HCT116 (cell line): ENCODE data around the gene G3BP2. TPM values are rescaled to one million over a fixed set of nuclear protein-coding genes. Genes with fewer than 3 reads are reported as not detected.

Experiments
- ATAC-seq: fragments of 200-7000 bp; cut with Tn5 transposase; 2 replicates; pipeline ENCODE4 v1.9.1; 2020; ENCODE audit warnings: mild to moderate bottlenecking, moderate library complexity
- BruUV-seq: library from RNA; stranded (reverse); fragments of 400-500 nt; replicated peaks from 2 replicates; lab custom pipeline; 2021; lab: Mats Ljungman, UMichigan
- CTCF ChIA-PET: fragments of 300-600 bp; sonication (Branson Sonifier 250); formaldehyde crosslinking; loops from one replicate; lab custom pipeline; 2021; ENCODE audit warnings: antibody characterized with exemption; lab: Charles Lee
- POLR2A ChIA-PET: fragments of 300-600, 350-600 bp; sonication (Branson Sonifier 250); formaldehyde crosslinking; loops from one replicate; lab custom pipeline; 2021; ENCODE audit warnings: antibody characterized with exemption; lab: Charles Lee
- RAD21 ChIA-PET, 2 experiments: fragments of 300-600 bp; sonication (Branson Sonifier 250); formaldehyde crosslinking; loops; one replicate each; lab custom pipeline; 2023; ENCODE audit warnings: low total read pairs in 2 of 2; ENCODE audit not compliant: uncharacterized antibody in 2 of 2, unreplicated experiment in 2 of 2, low non-redundant PET in 1 of 2; lab: Charles Lee
- DNase-seq: peaks from one replicate; pipeline ENCODE4 v3.0.0-alpha.2; 2010; ENCODE audit warnings: low read depth, low spot score
- H2AFZ ChIP-seq: fragments of 200-600 bp; shearing (Covaris generic), sonication (generic); 2 replicates; pipeline ENCODE4 v1.6.1; 2017; ENCODE audit warnings: low read depth, mixed run types, mixed read lengths, antibody characterized with exemption, low read length; ENCODE audit not compliant: poor library complexity, severe bottlenecking
- H3K27ac ChIP-seq: 2 replicates; pipeline ENCODE4 v1.5.1; 2012; ENCODE audit warnings: low read depth, low read length
- H3K27me3 ChIP-seq: fragments of 200-600 bp; sonication (generic); 2 replicates; pipeline ENCODE4 v1.6.1; 2016; ENCODE audit warnings: mixed run types, low read length, mixed read lengths; ENCODE audit not compliant: insufficient read depth
- H3K36me3 ChIP-seq, 2 experiments: fragments of 200-500 bp in 1 of 2; fragments of 200-600 bp in 1 of 2; sonication (Bioruptor generic) in 1 of 2; sonication (generic) in 1 of 2; 2 replicates each; pipeline versions ENCODE4 v1.5.1 to v1.6.1; 2014 to 2016; ENCODE audit warnings: low read length in 2 of 2, inconsistent platforms in 1 of 2, mixed read lengths in 1 of 2, mixed run types in 1 of 2; ENCODE audit not compliant: insufficient read depth in 2 of 2, control insufficient read depth in 1 of 2
- H3K4me1 ChIP-seq, 2 experiments: fragments of 200-600 bp in 1 of 2; sonication (generic) in 1 of 2; 2 replicates each; pipeline versions ENCODE4 v1.5.1 to v1.6.1; 2012 to 2017; ENCODE audit warnings: low read length in 2 of 2, inconsistent platforms in 1 of 2, mild to moderate bottlenecking in 1 of 2, mixed read lengths in 1 of 2, mixed run types in 1 of 2, moderate library complexity in 1 of 2; ENCODE audit not compliant: insufficient read depth in 2 of 2, control insufficient read depth in 1 of 2
- H3K4me2 ChIP-seq: fragments of 200-600 bp; sonication (generic); 2 replicates; pipeline ENCODE4 v1.6.1; 2017; ENCODE audit warnings: mixed run types, low read length, mixed read lengths
- H3K4me3 ChIP-seq, 2 experiments: fragments of 200-600 bp in 1 of 2; sonication (generic) in 1 of 2; replicated peaks in 1 of 2; 2 replicates each; pipeline ENCODE4 v1.5.1; 2011 to 2016; ENCODE audit warnings: low read length in 2 of 2, control low read depth in 1 of 2, low read depth in 1 of 2, mild to moderate bottlenecking in 1 of 2, mixed read lengths in 1 of 2, mixed run types in 1 of 2
- H3K79me2 ChIP-seq: fragments of 200-600 bp; sonication (generic); 2 replicates; pipeline ENCODE4 v1.6.1; 2017; ENCODE audit warnings: mild to moderate bottlenecking, mixed run types, low read length, moderate library complexity, mixed read lengths; ENCODE audit not compliant: insufficient read depth
- H3K9ac ChIP-seq: fragments of 200-600 bp; sonication (generic); 2 replicates; pipeline ENCODE4 v1.6.1; 2016; ENCODE audit warnings: low read length, mixed read lengths
- H3K9me2 ChIP-seq: fragments of 200-600 bp; sonication (generic), shearing (Covaris generic); 2 replicates; pipeline ENCODE4 v1.6.1; 2017; ENCODE audit warnings: mixed run types, mild to moderate bottlenecking, moderate library complexity; ENCODE audit not compliant: insufficient read depth
- H3K9me3 ChIP-seq, 2 experiments: fragments of 200-500 bp in 1 of 2; fragments of 200-600 bp in 1 of 2; sonication (Bioruptor generic) in 1 of 2; sonication (generic) in 1 of 2; 2 replicates each; pipeline ENCODE4 v1.6.1; 2014 to 2017; ENCODE audit warnings: low read length in 2 of 2, mixed read lengths in 2 of 2, inconsistent platforms in 1 of 2, low read depth in 1 of 2, mild to moderate bottlenecking in 1 of 2, mixed run types in 1 of 2, moderate library complexity in 1 of 2; ENCODE audit not compliant: control insufficient read depth in 1 of 2, insufficient read depth in 1 of 2
- H4K20me1 ChIP-seq: fragments of 200-600 bp; sonication (generic), shearing (Covaris generic); 2 replicates; pipeline ENCODE4 v1.6.1; 2017; ENCODE audit warnings: mixed run types, mild to moderate bottlenecking, moderate library complexity; ENCODE audit not compliant: insufficient read depth
- EGR1 ChIP-seq: IDR thresholded peaks from 2 replicates; pipeline ENCODE4 v1.6.1; 2012; ENCODE audit warnings: low read depth
- EZH2 ChIP-seq: fragments of 200-600 bp; sonication (generic); IDR thresholded peaks from 2 replicates; pipeline ENCODE4 v1.6.1; 2017; ENCODE audit warnings: antibody characterized with exemption, mixed run types
- EZH2phosphoT487 ChIP-seq: fragments of 200-600 bp; IDR thresholded peaks from 2 replicates; pipeline ENCODE4 v1.6.1; 2018; ENCODE audit warnings: antibody characterized with exemption, borderline replicate concordance
- JUND ChIP-seq: IDR thresholded peaks from 2 replicates; pipeline ENCODE4 v1.6.1; 2012
- POLR2A ChIP-seq: IDR thresholded peaks from 2 replicates; pipeline ENCODE4 v1.7.0; 2011; ENCODE audit warnings: borderline replicate concordance; ENCODE audit not compliant: insufficient read depth, insufficient read length; ENCODE audit errors: extremely low read depth
- POLR2AphosphoS5 ChIP-seq: IDR thresholded peaks from 2 replicates; pipeline ENCODE4 v1.6.1; 2011; ENCODE audit warnings: mild to moderate bottlenecking, low read depth, low read length, moderate library complexity
- RAD21 ChIP-seq: IDR thresholded peaks from 2 replicates; pipeline ENCODE4 v1.6.1; 2012; ENCODE audit warnings: low read depth, mild to moderate bottlenecking
- REST ChIP-seq: IDR thresholded peaks from 2 replicates; pipeline ENCODE4 v1.6.1; 2012; ENCODE audit warnings: low read depth
- SIN3A ChIP-seq: IDR thresholded peaks from 2 replicates; pipeline ENCODE4 v1.6.1; 2012; ENCODE audit warnings: low read depth
- SRF ChIP-seq: IDR thresholded peaks from 2 replicates; pipeline ENCODE4 v1.6.1; 2012; ENCODE audit warnings: low read depth
- TCF7L2 ChIP-seq: IDR thresholded peaks from 2 replicates; pipeline ENCODE4 v1.7.0; 2011; ENCODE audit warnings: borderline replicate concordance, inconsistent platforms; ENCODE audit not compliant: insufficient read depth, insufficient read length; ENCODE audit errors: extremely low read depth
- ZFX ChIP-seq: fragments of 450-650 bp; IDR thresholded peaks from 2 replicates; pipeline ENCODE4 v1.6.1; 2017
- ZNF274 ChIP-seq: fragments of 200-500 bp; sonication (Bioruptor generic); IDR thresholded peaks from 2 replicates; pipeline ENCODE4 v1.6.1; 2014; ENCODE audit warnings: mild to moderate bottlenecking, low read depth, low read length, inconsistent platforms
- intact Hi-C: fragments of 100-400 bp; cut with micrococcal nuclease; formaldehyde crosslinking; loops from 2 replicates; pipeline ENCODE4 v1.10.0; 2022
- total RNA-seq: library from RNA; stranded (reverse); gene quantifications from one replicate; pipeline ENCODE4 v1.2.1, GENCODE V29; 2021; ENCODE audit not compliant: unreplicated experiment
- TF ChIP-seq, protein P1 (sequence below): IDR thresholded peaks from 2 replicates; pipeline ENCODE4 v1.6.1; 2011; ENCODE audit warnings: mild to moderate bottlenecking, low read length, moderate library complexity; ENCODE audit not compliant: insufficient replicate concordance; ENCODE audit errors: extremely low read depth
- TF ChIP-seq, protein P2 (sequence below): IDR thresholded peaks from 2 replicates; pipeline ENCODE4 v1.6.1; 2012

G3BP2 gene
- total RNA-seq, 1 experiment from 2014 or later = 153 TPM

- no peak for DNase-seq
- Histone ChIP-seq H3K9me2 (no peaks in the 10 kb centered on the region), H3K9me3 (no peaks in the 10 kb centered on the region), H3K4me3 (no peak overlapping the region), H3K9ac (no peak overlapping the region), H3K27me3 (no peaks in the 10 kb centered on the region), H3K36me3 (peaks cover 20 to 24% of the 10 kb centered on the region in 2 experiments; a peak in 3 of 4 replicates), H2AFZ (no peak overlapping the region), H3K27ac (no peak overlapping the region), H4K20me1 (peaks cover 11% of the 10 kb centered on the region; the same call in 1 of the 2 replicates), H3K79me2 (peaks cover 92% of the 10 kb centered on the region), H3K4me2 (no peak overlapping the region), H3K4me1 (peaks cover 0 to 5% of the 10 kb centered on the region in 2 experiments; a peak in 1 of 4 replicates)
- ATAC-seq = no peak
- ChIA-PET RAD21 (no interaction called here), POLR2A (no interaction called here), CTCF (no interaction called here)
- TF ChIP-seq TCF7L2 (no peak), EZH2 (no peak), SIN3A (no peak), RAD21 (no peak), POLR2AphosphoS5 (no peak), ZNF274 (no peak)
- BruUV-seq = no TSS peak
- intact Hi-C loops = no loop called here
Measured at GRCh38 chr4:75660491-75660890, 12.7 kb downstream of the G3BP2 start.

- ATAC-seq (no peak), DNase-seq (no peak)
- H3K9me3 ChIP-seq = no peaks in the 10 kb centered on the region
- H4K20me1 ChIP-seq = peaks cover 11% of the 10 kb centered on the region; the same call in 1 of the 2 replicates
- BruUV-seq = no TSS peak
- no peaks in the 10 kb centered on the region for H3K9me2 ChIP-seq
- peaks cover 0 to 5% of the 10 kb centered on the region in 2 experiments; a peak in 1 of 4 replicates for H3K4me1 ChIP-seq
- CTCF ChIA-PET = interaction anchor here (1.0 kb wide), 1 partner anchor 65 kb away, joined by 3 read pairs; the partner anchor contains the start of gene USO1
- H3K9ac ChIP-seq = no peak overlapping the region
- no peaks in the 10 kb centered on the region for H3K27me3 ChIP-seq
- H3K27ac ChIP-seq = no peak overlapping the region
- peaks cover 20 to 30% of the 10 kb centered on the region in 2 experiments; a peak in 3 of 4 replicates for H3K36me3 ChIP-seq
- intact Hi-C loops = loop anchor here (10.0 kb wide), 1 partner anchor 185 kb away; no protein-coding TSS in a partner anchor
- peaks cover 88% of the 10 kb centered on the region for H3K79me2 ChIP-seq
- H2AFZ ChIP-seq = no peak overlapping the region
- H3K4me2 ChIP-seq = no peak overlapping the region
- H3K4me3 ChIP-seq = no peak overlapping the region
- RAD21 ChIA-PET = no interaction called here
- POLR2A ChIA-PET = no interaction called here
- no peak for TF ChIP-seq JUND
- no peak for TF ChIP-seq SRF
- TF ChIP-seq EZH2phosphoT487 = no peak
- no peak for TF ChIP-seq POLR2AphosphoS5
- no peak for TF ChIP-seq ZFX
- no peak for TF ChIP-seq SIN3A
- no peak for TF ChIP-seq REST
- no peak for TF ChIP-seq EGR1
- TF ChIP-seq RAD21 = no peak
- no peak for TF ChIP-seq POLR2A
- TF ChIP-seq, protein P1, sequence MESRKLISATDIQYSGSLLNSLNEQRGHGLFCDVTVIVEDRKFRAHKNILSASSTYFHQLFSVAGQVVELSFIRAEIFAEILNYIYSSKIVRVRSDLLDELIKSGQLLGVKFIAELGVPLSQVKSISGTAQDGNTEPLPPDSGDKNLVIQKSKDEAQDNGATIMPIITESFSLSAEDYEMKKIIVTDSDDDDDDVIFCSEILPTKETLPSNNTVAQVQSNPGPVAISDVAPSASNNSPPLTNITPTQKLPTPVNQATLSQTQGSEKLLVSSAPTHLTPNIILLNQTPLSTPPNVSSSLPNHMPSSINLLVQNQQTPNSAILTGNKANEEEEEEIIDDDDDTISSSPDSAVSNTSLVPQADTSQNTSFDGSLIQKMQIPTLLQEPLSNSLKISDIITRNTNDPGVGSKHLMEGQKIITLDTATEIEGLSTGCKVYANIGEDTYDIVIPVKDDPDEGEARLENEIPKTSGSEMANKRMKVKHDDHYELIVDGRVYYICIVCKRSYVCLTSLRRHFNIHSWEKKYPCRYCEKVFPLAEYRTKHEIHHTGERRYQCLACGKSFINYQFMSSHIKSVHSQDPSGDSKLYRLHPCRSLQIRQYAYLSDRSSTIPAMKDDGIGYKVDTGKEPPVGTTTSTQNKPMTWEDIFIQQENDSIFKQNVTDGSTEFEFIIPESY = no peak
- TF ChIP-seq, protein P2, sequence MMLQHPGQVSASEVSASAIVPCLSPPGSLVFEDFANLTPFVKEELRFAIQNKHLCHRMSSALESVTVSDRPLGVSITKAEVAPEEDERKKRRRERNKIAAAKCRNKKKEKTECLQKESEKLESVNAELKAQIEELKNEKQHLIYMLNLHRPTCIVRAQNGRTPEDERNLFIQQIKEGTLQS = no peak
Measured at GRCh38 chr4:75659512-75660031, 13.6 kb downstream of the G3BP2 start.
